NCI-H748 (cell line): ENCODE results near the gene SLC8A2.

ENCODE experiments used
- DNase-seq: peaks from one replicate; lab custom pipeline; 2025; ENCODE audit not compliant: unreplicated experiment; lab: John Stamatoyannopoulos, UW

Gene SLC8A2, protein sequence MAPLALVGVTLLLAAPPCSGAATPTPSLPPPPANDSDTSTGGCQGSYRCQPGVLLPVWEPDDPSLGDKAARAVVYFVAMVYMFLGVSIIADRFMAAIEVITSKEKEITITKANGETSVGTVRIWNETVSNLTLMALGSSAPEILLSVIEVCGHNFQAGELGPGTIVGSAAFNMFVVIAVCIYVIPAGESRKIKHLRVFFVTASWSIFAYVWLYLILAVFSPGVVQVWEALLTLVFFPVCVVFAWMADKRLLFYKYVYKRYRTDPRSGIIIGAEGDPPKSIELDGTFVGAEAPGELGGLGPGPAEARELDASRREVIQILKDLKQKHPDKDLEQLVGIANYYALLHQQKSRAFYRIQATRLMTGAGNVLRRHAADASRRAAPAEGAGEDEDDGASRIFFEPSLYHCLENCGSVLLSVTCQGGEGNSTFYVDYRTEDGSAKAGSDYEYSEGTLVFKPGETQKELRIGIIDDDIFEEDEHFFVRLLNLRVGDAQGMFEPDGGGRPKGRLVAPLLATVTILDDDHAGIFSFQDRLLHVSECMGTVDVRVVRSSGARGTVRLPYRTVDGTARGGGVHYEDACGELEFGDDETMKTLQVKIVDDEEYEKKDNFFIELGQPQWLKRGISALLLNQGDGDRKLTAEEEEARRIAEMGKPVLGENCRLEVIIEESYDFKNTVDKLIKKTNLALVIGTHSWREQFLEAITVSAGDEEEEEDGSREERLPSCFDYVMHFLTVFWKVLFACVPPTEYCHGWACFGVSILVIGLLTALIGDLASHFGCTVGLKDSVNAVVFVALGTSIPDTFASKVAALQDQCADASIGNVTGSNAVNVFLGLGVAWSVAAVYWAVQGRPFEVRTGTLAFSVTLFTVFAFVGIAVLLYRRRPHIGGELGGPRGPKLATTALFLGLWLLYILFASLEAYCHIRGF

DNA sequence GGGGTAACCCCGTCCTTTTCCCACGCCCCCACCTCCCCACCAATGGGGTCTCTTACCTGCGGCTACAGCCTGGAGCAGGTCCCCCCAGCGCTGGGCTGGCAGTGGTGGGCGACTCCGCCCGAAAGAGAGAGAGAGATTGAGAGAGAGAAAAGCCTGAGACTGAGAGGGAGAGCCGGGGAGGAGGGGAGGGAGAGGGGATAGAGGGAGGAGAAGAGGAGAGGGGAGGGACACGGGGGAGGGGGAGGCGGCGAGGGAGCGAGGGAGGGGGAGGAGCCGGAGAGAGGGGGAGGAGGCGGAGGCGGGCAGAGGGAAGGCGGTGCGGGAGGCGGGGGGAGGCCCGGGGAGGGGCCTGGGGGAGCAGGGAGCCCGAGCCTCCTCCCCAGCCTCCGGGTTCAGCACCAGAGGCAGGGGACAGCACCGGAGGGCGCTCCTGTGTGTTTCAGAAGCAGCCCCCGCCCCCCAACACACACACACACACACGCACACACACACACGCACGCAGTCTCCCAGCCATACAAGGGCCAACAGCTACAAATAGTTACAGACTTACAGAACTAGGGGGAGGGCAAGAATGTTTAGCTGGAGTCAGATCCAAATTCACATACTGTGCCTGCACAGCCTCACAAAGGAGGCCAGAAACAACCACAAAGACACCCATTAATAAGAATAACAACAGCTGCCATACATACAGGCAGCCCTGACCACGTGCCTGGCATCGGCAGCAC is at the start of gene SLC8A2:
Gene SLC8A2, minus strand, starts transcription at position 161 of the 725 bp plus-strand sequence. CDS start 5,490 bp downstream, outside the sequence.
- DNase-seq: peak; percentile 87

GRCh38 chr19:47520839-47521238 is 49.1 kb upstream of the SLC8A2 start:
- DNase-seq: no peak

DNA sequence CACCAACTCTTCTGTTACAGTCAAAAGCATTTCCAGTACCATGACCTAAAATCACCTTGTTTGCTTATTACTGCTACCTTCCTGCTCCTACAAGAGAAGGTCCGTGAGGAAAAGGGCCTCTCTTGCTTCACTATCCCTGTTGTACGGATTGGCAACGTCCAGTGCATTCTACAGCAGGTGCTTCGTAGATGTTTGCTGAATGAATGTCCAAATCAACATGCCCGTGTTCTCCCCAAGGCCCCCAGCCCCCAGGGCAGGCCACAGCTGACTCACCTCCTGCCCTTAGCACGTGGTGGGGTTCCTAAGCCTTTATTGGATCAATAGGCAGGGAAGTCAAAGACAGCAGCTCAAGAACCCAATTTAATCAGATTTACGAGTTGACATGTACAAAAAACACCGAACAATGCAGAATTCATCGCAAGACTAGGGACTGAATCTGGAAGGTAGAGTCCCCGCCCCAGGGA is 48.7 kb upstream of the SLC8A2 start:
- no peak for DNase-seq

- DNase-seq: no peak
Measured at GRCh38 chr19:47518854-47519253, 47.2 kb upstream of the SLC8A2 start.

GRCh38 chr19:47518139-47518538 is 46.4 kb upstream of the SLC8A2 start:
- DNase-seq: no peak

GRCh38 chr19:47514869-47515588 is 43.3 kb upstream of the SLC8A2 start, which contains the start of gene NAPA:
Gene NAPA (minus strand): TSS chr19:47515063. CDS start chr19:47514940, 123 bp downstream.
- DNase-seq: peak; percentile 100

DNA sequence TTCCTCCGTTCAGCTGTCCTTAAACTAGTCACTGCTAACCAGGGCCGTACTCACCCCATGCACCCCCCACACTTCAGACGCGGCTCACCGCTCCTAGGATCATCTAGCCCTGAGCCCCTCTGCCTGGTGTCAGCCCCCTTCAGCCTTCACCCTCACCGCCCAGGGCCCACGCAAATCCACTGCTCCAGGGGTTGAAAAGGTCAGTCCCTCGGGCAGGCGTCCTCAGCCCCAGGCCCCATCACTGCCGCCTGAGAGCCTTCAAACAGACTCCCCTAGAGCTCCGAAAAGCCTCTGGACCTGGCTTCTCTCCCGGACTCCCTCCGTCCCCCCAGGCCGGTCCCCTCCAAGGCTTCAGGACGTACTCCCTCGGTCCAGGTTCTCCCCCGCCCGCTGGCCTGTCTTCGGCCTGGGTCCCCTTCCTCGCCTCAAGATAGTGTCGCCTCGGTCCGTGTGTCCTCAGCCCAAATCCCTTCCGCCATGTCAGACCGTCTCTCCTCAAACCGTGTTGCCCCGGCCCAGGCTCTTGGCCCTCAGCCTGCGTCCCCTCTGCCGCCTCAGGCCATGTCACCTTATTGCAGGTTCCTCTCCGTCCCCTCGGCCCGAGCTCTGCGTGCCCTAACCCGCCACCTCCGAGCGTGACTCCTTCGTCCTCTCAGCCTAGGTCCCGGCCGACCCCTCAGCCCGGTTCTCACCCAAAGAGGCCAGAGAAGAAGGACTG is 42.6 kb upstream of the SLC8A2 start:
- no peak for DNase-seq

DNA sequence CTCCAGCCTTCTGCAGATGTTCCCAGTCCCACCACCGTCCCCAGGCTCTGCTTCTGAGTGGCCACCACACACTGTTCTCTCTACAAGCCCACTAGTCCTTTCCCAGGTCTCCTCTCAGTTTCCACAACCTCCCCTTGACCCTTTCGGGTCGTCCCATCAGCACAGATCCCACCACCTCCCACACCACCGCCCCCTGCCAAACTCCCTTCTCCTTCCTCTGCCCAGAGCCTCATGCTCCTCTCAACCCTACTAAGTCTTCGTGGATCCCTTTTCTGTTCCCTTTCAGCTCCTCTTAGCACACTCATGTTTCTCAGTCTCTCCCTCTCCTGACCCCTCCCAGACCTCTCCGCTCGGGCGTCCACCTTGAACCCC is 41.2 kb upstream of the SLC8A2 start:
- DNase-seq: no peak

GRCh38 chr19:47512183-47512947 is 40.7 kb upstream of the SLC8A2 start:
- DNase-seq: no peak

DNA sequence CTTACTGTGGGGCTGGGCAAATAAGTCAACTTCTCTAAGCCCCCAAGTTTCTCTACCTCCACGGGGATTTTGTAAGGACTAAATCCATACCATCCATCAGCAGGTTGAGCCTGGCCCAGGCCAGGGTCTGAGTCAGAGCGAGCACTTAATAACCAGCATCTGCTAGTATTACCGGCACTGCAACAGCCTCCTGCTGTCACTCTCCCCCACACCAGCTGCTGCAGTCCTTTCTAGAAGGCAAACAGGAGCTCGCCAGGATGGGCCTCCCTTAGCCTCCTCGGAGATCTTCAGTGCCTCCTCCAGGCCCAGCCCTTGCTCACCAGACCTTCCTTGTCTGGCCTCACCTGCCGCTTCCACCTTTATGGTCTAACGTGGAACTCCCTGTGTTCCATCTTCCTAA is 40.0 kb upstream of the SLC8A2 start:
- no peak for DNase-seq

DNA sequence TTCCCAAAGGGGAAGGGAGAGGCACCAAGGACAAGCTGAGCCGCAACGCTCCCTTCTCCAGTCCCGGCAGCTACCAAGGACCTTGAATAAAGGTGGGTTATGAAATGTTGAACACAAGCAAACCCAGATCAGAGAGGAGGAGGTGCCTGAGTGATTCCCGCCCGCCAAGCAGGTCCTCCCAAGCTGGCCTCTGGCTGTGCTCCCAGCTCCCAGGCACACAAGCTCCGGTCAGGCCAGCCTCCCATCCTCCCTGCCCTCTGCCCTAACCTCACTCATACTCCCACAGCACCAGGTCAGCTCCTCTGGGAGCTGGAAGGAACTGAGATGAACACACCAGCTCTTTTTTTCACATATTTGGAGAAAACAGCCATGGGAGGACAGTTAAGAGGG is 39.4 kb upstream of the SLC8A2 start:
- no peak for DNase-seq

DNA sequence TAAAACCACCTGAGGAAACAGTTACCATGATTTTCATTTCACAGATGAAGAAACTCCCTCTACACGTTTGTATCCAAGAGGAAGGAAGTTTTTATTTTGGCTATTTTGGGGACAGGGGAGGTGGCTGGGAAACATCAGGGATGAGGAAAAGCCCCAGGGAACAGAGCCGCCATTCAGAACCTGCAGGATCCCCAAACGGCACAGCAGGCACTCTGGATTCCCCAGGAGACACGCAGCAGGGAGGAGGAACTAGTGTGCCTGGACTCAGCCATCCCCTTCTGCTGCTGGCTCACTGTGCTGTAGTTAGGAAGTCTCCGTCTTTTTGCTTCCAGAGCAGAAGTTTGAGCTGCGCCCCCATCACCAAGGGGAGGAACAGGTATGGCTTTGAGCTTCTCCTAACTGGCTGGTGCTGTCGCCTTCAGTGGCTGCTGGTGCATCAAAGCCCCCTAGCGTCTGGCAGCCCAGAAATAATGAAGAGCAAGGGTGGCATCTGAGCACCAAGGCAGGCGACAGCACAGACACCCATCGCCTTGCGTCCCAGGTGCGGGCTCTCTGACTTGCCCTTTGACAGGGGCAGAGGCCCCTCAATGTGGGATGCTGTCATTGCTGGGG is 38.9 kb upstream of the SLC8A2 start:
- DNase-seq: no peak

DNA sequence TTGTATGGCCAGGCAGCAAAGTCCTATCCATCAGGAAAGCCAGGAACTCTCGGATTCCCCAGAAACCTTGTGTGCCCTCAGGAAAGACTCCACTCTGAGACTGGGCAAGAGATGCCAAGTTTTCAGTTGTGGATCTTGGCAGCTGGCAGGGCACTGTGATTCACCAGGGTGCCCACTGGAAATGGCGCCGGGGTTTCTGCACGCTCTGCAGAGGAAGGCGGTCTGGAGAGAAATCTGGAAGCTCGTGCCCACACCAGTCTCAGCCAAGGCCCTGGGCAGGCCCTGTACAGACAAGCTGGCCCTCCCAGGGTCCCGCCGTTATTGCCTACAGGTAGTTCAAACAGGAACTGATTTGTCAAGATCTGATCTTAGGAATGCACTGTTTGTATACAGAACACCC is 38.3 kb upstream of the SLC8A2 start:
- DNase-seq: no peak

GRCh38 chr19:47509170-47509847 is 37.6 kb upstream of the SLC8A2 start:
- no peak for DNase-seq

DNA sequence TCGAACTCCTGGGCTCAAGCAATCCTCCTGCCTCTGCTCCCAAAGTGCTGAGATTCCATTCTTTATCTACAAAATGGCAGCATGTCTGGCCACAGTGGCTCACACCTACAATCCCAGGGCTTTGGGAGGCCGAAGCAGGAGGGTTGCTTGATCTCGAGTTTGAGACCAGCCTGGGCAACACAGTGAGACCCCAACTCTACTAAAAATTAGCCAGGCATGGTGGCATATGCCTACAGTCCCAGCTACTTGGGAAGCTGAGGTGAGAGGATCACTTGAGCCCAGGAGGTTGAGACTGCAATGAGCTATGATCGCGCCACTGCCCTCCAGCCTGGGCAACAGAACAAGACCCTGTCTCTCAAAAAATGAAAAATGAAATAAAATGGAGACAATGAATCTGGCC is 37.0 kb upstream of the SLC8A2 start:
- DNase-seq: no peak

DNA sequence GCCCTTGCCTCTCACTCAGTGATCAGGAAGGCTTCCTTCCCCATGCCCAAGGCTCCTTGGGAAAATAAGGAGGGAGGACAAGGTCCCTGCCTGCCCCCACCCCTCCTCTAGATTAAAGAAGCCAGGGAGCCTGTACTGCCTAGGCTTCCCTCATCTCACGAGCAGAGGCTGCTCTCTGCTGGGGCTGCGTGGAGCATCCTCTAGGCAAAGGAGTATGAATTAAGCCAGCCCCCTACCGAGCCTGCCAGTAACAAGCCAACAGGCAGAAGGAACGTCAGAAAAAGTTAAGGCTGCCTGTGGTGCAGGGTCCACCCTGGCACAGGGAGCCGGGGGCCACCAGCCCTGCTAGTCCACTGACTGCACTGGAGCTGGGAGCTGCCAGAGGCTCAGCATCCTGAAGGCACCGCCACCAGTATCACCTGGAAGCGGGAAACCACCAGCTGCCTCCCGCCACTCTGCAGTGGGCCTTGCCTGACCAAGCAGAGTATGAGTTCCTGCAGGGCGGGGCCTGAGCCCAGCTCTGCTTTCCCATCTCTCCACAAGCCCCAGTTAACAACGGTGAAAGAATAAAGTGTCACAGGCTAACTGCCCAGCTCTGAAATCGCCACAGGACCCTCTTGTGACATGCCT is 36.3 kb upstream of the SLC8A2 start:
- no peak for DNase-seq

- no peak for DNase-seq
Measured at GRCh38 chr19:47507012-47507411, 35.3 kb upstream of the SLC8A2 start.

DNA sequence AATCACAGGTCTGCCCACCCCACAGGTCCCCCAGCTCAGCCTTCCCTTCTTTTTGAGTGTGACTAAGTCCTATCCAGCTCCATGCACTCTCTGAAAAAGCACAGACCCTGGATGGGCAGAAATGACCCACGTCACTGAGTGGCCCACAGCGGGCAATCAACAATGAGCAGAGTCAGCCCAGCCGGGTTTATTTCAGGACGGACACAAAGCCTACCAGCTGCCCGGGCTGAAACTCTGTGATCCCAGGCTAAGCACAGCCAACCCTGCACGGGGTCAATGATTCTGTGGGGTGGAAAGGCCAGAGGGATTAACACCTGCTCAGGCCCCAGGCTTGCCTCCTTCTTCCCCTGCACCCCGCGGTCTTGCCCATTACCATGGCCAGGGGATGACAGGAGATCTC is 34.8 kb upstream of the SLC8A2 start:
- DNase-seq: no peak
